ENCODE results near the gene CHD9. TPM values are rescaled to one million over a fixed set of nuclear protein-coding genes. Genes with fewer than 3 reads are reported as not detected.

CHD9 gene
- total RNA-seq, 3 donors from 2014 or later = 65.4 to 95.9 (median 86.6) TPM

DNA sequence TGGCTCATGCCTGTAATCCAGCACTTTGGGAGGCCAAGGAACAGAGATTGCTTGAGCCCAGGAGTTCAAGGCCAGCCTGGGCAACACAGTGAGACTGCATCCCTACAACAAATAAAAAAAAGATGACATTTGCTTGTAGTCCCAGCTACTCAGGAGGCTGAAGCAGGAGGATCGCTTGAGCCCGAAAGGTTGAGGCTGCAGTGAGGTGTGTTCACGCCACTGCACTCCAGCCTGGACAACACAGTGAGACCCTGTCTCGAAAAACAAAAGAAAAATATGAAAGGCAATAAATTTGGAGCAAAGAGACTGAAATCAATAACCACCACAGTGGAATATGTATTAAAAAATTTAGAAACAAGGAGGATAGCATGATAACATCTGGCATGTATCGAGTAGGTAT lies 235.7 kb downstream of the CHD9 start:
- H3K4me3 ChIP-seq = no peak overlapping the region
- peaks cover 5% of the 10 kb centered on the region for H3K36me3 ChIP-seq (ENCODE audit: low read depth)
- intact Hi-C loops (cut with DNase I, micrococcal nuclease) = no loop called here
- no peak for ATAC-seq
- no peaks in the 10 kb centered on the region for H3K4me1 ChIP-seq (ENCODE audit: low read depth)
- H3K9me3 ChIP-seq = no peaks in the 10 kb centered on the region
- TF ChIP-seq, protein P1, sequence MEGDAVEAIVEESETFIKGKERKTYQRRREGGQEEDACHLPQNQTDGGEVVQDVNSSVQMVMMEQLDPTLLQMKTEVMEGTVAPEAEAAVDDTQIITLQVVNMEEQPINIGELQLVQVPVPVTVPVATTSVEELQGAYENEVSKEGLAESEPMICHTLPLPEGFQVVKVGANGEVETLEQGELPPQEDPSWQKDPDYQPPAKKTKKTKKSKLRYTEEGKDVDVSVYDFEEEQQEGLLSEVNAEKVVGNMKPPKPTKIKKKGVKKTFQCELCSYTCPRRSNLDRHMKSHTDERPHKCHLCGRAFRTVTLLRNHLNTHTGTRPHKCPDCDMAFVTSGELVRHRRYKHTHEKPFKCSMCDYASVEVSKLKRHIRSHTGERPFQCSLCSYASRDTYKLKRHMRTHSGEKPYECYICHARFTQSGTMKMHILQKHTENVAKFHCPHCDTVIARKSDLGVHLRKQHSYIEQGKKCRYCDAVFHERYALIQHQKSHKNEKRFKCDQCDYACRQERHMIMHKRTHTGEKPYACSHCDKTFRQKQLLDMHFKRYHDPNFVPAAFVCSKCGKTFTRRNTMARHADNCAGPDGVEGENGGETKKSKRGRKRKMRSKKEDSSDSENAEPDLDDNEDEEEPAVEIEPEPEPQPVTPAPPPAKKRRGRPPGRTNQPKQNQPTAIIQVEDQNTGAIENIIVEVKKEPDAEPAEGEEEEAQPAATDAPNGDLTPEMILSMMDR (IDR thresholded peaks at IDR 0.05) = no peak
- DNase-seq = no peak

DNA sequence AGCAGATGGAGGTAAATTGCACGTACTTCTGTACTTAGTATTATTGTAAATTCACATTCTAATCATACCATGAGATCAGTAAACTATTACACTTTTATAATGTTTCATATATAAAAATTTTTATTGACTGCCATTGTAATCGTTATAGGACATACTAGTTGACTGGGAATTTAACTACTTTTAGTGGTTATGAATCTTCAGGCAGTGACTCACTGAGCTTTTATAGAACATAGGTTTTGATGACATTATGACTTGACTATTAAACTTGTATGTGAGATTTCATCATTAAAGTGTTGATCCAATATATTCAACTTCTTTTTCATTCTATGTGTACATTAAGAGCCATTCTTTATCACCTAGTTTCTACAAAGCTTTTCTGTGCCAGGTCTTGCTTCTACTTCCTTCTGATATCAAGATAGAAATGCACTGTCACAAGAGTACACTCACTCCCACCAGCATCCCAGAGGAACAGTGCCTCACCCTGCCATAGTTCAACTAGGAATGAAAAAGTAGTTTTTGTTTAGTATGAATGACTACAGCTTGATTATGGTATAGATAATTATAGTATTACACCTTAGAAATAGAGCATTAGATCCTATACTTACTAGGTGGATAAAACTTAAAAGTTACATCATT lies 237.1 kb downstream of the CHD9 start:
- Histone ChIP-seq H3K4me1 (ENCODE audit: low read depth) (no peaks in the 10 kb centered on the region), H3K36me3 (ENCODE audit: low read depth) (peaks cover 5% of the 10 kb centered on the region), H3K4me3 (no peak overlapping the region), H3K9me3 (no peaks in the 10 kb centered on the region)
- intact Hi-C loops (cut with DNase I, micrococcal nuclease) = no loop called here
- DNase-seq (no peak), ATAC-seq (peak; percentile 86)
- TF ChIP-seq, protein P1 (IDR thresholded peaks at IDR 0.05) = no peak

DNA sequence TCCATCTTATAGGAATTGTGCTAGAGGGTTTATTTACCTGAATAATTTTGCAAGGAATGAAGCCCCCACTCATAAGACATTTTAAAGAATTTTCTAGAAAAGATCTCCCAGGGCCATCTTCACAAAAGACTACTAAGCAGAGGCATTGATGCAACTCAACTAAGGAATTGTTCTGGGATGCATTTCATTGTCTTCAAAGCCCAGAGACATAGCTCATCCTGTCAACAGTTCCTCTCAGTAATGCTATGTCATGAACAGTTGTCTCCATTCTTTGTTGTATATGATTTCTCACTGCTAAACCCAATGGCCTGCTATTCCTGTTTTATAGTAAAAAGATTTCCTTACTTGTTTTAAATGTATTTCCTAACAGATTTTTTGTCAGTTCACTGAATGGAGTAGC lies 242.7 kb downstream of the CHD9 start:
- TF ChIP-seq, protein P1 (IDR thresholded peaks at IDR 0.05) = no peak
- ATAC-seq = no peak
- Histone ChIP-seq H3K4me3 (no peak overlapping the region), H3K9me3 (no peaks in the 10 kb centered on the region), H3K36me3 (ENCODE audit: low read depth) (peaks cover 3% of the 10 kb centered on the region), H3K4me1 (ENCODE audit: low read depth) (no peaks in the 10 kb centered on the region)
- DNase-seq = no peak
- intact Hi-C loops (cut with DNase I, micrococcal nuclease) = no loop called here

DNA sequence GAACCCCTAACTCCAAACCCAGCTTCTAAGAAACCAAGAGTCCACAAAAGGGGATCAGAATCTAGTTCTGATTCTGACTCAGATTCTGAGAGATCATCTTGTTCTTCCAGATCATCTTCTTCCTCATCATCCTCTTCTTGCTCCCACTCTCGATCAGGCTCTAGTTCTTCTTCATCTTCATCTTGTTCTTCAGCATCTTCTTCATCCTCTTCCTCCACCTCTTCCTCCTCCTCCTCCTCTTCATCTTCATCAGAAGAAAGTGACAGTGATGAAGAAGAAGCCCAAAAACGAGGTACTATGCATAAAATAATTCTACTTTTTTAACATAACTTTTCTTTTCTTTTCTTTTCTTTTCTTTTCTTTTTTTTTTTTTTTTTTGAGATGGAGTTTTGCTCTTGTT lies 249.5 kb downstream of the CHD9 start:
- H3K4me1 ChIP-seq (ENCODE audit: low read depth) = no peaks in the 10 kb centered on the region
- H3K9me3 ChIP-seq = no peaks in the 10 kb centered on the region
- H3K36me3 ChIP-seq (ENCODE audit: low read depth) = peaks cover 3% of the 10 kb centered on the region
- no peak overlapping the region for H3K4me3 ChIP-seq
- DNase-seq (no peak), ATAC-seq (no peak)
- intact Hi-C loops (cut with DNase I, micrococcal nuclease) = no loop called here
- TF ChIP-seq, protein P1 (IDR thresholded peaks at IDR 0.05) = no peak

DNA sequence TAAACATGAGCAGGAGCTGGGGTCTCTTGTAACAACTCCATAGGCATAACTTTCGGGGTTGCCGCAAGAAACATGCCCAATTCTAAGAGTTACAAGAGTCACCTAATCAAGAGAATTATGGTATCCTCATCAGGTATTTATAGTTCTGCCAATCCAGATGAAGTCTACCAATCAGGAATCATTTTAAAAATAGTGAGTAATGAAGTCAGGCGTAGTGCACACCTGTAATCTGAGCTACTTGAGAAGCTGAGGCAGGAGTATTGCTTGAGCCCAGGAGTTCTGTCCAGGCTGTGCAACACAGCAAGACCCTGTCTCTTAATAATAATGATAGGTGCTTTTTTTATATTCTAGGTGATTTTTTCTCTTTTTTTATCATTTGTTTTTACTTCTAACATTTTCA lies 251.0 kb downstream of the CHD9 start:
- no peaks in the 10 kb centered on the region for H3K9me3 ChIP-seq
- no peaks in the 10 kb centered on the region for H3K36me3 ChIP-seq (ENCODE audit: low read depth)
- TF ChIP-seq, protein P1 (IDR thresholded peaks at IDR 0.05) = no peak
- no peak overlapping the region for H3K4me3 ChIP-seq
- ATAC-seq (no peak), DNase-seq (no peak)
- intact Hi-C loops (cut with DNase I, micrococcal nuclease) = no loop called here
- H3K4me1 ChIP-seq (ENCODE audit: low read depth) = no peaks in the 10 kb centered on the region

DNA sequence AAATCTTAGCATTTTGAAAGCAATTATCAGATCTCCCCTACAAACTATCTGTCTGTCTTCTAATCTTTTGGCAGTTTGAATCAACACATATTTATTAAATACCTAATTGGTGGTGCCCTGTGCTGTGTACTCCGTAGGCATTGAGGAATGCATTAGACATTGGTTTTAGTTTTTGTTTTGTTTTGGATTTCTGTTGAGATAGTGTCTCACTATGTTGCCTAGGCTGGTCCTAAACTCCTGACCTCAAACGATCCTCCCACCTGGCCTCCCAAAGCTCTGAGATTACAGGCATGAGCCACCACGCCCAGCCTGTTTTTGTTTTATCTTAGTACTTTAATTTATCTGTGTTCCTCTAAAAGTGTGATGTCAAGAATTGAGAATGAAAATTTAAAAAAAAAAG lies 254.7 kb downstream of the CHD9 start:
- H3K9me3 ChIP-seq = no peaks in the 10 kb centered on the region
- H3K36me3 ChIP-seq (ENCODE audit: low read depth) = no peaks in the 10 kb centered on the region
- TF ChIP-seq, protein P1 (IDR thresholded peaks at IDR 0.05) = no peak
- H3K4me3 ChIP-seq = no peak overlapping the region
- intact Hi-C loops (cut with DNase I, micrococcal nuclease) = no loop called here
- H3K4me1 ChIP-seq (ENCODE audit: low read depth) = no peaks in the 10 kb centered on the region
- ATAC-seq (no peak), DNase-seq (no peak)

Data from mucosa of descending colon (tissue), 3 donors.